Gastroesophageal sphincter (tissue), 4 donors: ENCODE data around the gene TPST1. TPM values are rescaled to one million over a fixed set of nuclear protein-coding genes. Genes with fewer than 3 reads are reported as not detected.
"Not testable (repeated sequence)": the region's sequence is repeated elsewhere in the genome, so short reads cannot be mapped to it uniquely, and the experiment has no call there.

Source experiments
- ATAC-seq: fragments of 150-250 bp; one replicate; pipeline ENCODE4 v1.9.1; 2016; ENCODE audit warnings: mild to moderate bottlenecking, moderate library complexity
- H3K27ac ChIP-seq, 4 donors: fragments of 200-600 bp; sonication (generic) in 3 of 4; 1 replicate in 3 of 4; 2 replicates in 1 of 4; pipeline ENCODE4 v1.5.1; 2016 to 2019
- H3K27me3 ChIP-seq: fragments of 200-600 bp; sonication (generic); one replicate; pipeline ENCODE4 v1.5.1; 2019
- H3K36me3 ChIP-seq, 2 donors: fragments of 200-600 bp; sonication (generic); one replicate each; pipeline ENCODE4 v1.5.1; 2019; ENCODE audit warnings: control low read depth in 1 of 2
- H3K4me1 ChIP-seq, 3 donors: fragments of 200-600 bp; sonication (generic); 1 replicate in 2 of 3; 2 replicates in 1 of 3; pipeline ENCODE4 v1.5.1; 2016 to 2019; ENCODE audit warnings: control low read depth in 2 of 3
- H3K4me3 ChIP-seq, 2 donors: fragments of 200-600 bp; sonication (generic); one replicate each; pipeline ENCODE4 v1.5.1; 2019; ENCODE audit warnings: mild to moderate bottlenecking in 1 of 2, moderate library complexity in 1 of 2
- H3K9me3 ChIP-seq, 3 donors: fragments of 200-600 bp; sonication (generic); one replicate each; pipeline ENCODE4 v1.5.1; 2017 to 2019; ENCODE audit warnings: control low read depth in 2 of 3
- CTCF ChIP-seq, 4 experiments: fragments of 200-600 bp in 2 of 4; fragments of 450-650 bp in 2 of 4; sonication (generic) in 1 of 4; IDR thresholded peaks; one replicate each; pipeline ENCODE4 v1.5.1; 2017 to 2019; ENCODE audit warnings: antibody characterized with exemption in 4 of 4, mild to moderate bottlenecking in 2 of 4, moderate library complexity in 2 of 4
- EP300 ChIP-seq: sonication (generic); formaldehyde crosslinking; IDR thresholded peaks from one replicate; pipeline ENCODE4 v1.6.1; 2017; ENCODE audit warnings: antibody characterized with exemption, mild to moderate bottlenecking
- POLR2A ChIP-seq, 2 donors: fragments of 450-650 bp; IDR thresholded peaks; one replicate each; pipeline ENCODE4 v1.6.1; 2017; ENCODE audit warnings: antibody characterized with exemption in 2 of 2, mild to moderate bottlenecking in 2 of 2, moderate library complexity in 1 of 2
- POLR2AphosphoS5 ChIP-seq: sonication (generic); formaldehyde crosslinking; IDR thresholded peaks from one replicate; pipeline ENCODE4 v1.6.1; 2017; ENCODE audit warnings: antibody characterized with exemption
- WGBS, 2 donors: methylation state at CpG; one replicate each; pipeline ENCODE4 v1.1.5; 2018; ENCODE audit warnings: low coverage in 1 of 2; 5-methylcytosine and 5-hydroxymethylcytosine counted together
- total RNA-seq, 4 donors: library from RNA; depleted of rRNA; stranded (reverse); fragments of >200 nt; gene quantifications; one replicate each; pipeline ENCODE4 v1.1.0, GENCODE V29; 2016

TPST1 gene
- total RNA-seq, 4 donors from 2014 or later: 11.0 to 25.3 (median 19.8) TPM

GRCh38 chr7:66371096-66371824 is 166.1 kb downstream of the TPST1 start:
- no peak for ATAC-seq
- Histone ChIP-seq H3K27me3 (no peaks in the 10 kb centered on the region), H3K36me3 (peaks cover 0 to 2% of the 10 kb centered on the region in 2 donors), H3K9me3 (no peaks in the 10 kb centered on the region), H3K27ac (no peak overlapping the region), H3K4me3 (no peak overlapping the region), H3K4me1 (no peaks in the 10 kb centered on the region)
- WGBS, 2 donors: 89 to 97% methylated on average over 5 to 7 of the region's 7 CpGs
- TF ChIP-seq CTCF (IDR thresholded peaks at IDR 0.05): no peak
- TF ChIP-seq POLR2AphosphoS5: no peak
- no peak for TF ChIP-seq POLR2A (IDR thresholded peaks at IDR 0.05)
- TF ChIP-seq EP300: no peak

GRCh38 chr7:66374141-66374840 is 169.2 kb downstream of the TPST1 start:
- peaks cover 0 to 28% of the 10 kb centered on the region in 2 donors for H3K36me3 ChIP-seq
- 75 to 89% methylated on average over 3 to 5 of the region's 5 CpGs for WGBS, 2 donors
- not testable (repeated sequence) for H3K27ac ChIP-seq, H3K9me3 ChIP-seq, H3K4me1 ChIP-seq, ATAC-seq, H3K4me3 ChIP-seq, H3K27me3 ChIP-seq

- ATAC-seq: no peak
- WGBS, 2 donors: 96 to 100% methylated on average over 6 to 33 of the region's 45 CpGs
- Histone ChIP-seq H3K4me1 (no peaks in the 10 kb centered on the region), H3K4me3 (no peak overlapping the region), H3K36me3 (peaks cover 0 to 46% of the 10 kb centered on the region in 2 donors), H3K27me3 (no peaks in the 10 kb centered on the region), H3K27ac (no peak overlapping the region), H3K9me3 (peaks cover 0 to 18% (median 0%) of the 10 kb centered on the region in 3 donors)
- TF ChIP-seq POLR2A (IDR thresholded peaks at IDR 0.05) (no peak), POLR2AphosphoS5 (no peak), EP300 (no peak), CTCF (IDR thresholded peaks at IDR 0.05) (no peak)
Observed at GRCh38 chr7:66376264-66376945, 171.3 kb downstream of the TPST1 start.

- no peak for ATAC-seq
- Histone ChIP-seq H3K27me3 (no peaks in the 10 kb centered on the region), H3K9me3 (peaks cover 0 to 18% (median 0%) of the 10 kb centered on the region in 3 donors), H3K4me3 (no peak overlapping the region), H3K36me3 (peaks cover 0 to 49% of the 10 kb centered on the region in 2 donors), H3K4me1 (no peaks in the 10 kb centered on the region), H3K27ac (no peak overlapping the region)
- WGBS, 2 donors: no CpG with 5 or more reads among the region's 32 CpGs
- TF ChIP-seq POLR2A (IDR thresholded peaks at IDR 0.05) (no peak), POLR2AphosphoS5 (no peak), EP300 (no peak), CTCF (IDR thresholded peaks at IDR 0.05) (no peak)
Observed at GRCh38 chr7:66377045-66377444, 171.9 kb downstream of the TPST1 start.

GRCh38 chr7:66377714-66378113 is 172.6 kb downstream of the TPST1 start:
- no peak overlapping the region for H3K27ac ChIP-seq
- TF ChIP-seq POLR2A (IDR thresholded peaks at IDR 0.05) (no peak), EP300 (no peak), POLR2AphosphoS5 (no peak), CTCF (IDR thresholded peaks at IDR 0.05) (no peak)
- H3K4me3 ChIP-seq: no peak overlapping the region
- H3K9me3 ChIP-seq: peaks cover 0 to 18% (median 0%) of the 10 kb centered on the region in 3 donors
- 95% methylated on average over 10 of the region's 11 CpGs; no CpG with 5 or more reads in 1 of the 2 donors for WGBS, 2 donors
- H3K27me3 ChIP-seq: no peaks in the 10 kb centered on the region
- ATAC-seq: no peak
- H3K4me1 ChIP-seq: no peaks in the 10 kb centered on the region
- peaks cover 0 to 49% of the 10 kb centered on the region in 2 donors for H3K36me3 ChIP-seq
